ENCODE data around the gene PSTPIP1. TPM values are rescaled to one million over a fixed set of nuclear protein-coding genes. Genes with fewer than 3 reads are reported as not detected.

Gene PSTPIP1
- total RNA-seq, 4 donors from 2014 or later, result 7.7 to 11.8 (median 8.1) TPM

- no peaks in the 10 kb centered on the region for H3K36me3 ChIP-seq
- DNase-seq (ENCODE audit: extremely low spot score), result no peak
- H3K9me3 ChIP-seq, result no peaks in the 10 kb centered on the region
- 69% methylated on average over 5 of the region's 6 CpGs for WGBS
- intact Hi-C loops (cut with DNase I), result no loop called here
- TF ChIP-seq EP300 (IDR thresholded peaks at IDR 0.05) (no peak), POLR2AphosphoS5 (IDR thresholded peaks at IDR 0.05) (no peak), CTCF (IDR thresholded peaks at IDR 0.05) (no peak), POLR2A (IDR thresholded peaks at IDR 0.05; ENCODE audit: low read depth) (no peak)
- no peak overlapping the region for H3K27ac ChIP-seq (replicated peaks in 1 of 4)
- no peak overlapping the region for H3K4me3 ChIP-seq
- H3K4me1 ChIP-seq, result peaks cover 0 to 9% (median 5%) of the 10 kb centered on the region in 4 donors
- H3K27me3 ChIP-seq, result no peaks in the 10 kb centered on the region
Observed at GRCh38 chr15:77013776-77014131, 18.8 kb downstream of the PSTPIP1 start.

- no peak overlapping the region for H3K4me3 ChIP-seq
- no peaks in the 10 kb centered on the region for H3K27me3 ChIP-seq
- intact Hi-C loops (cut with DNase I), result no loop called here
- TF ChIP-seq POLR2AphosphoS5 (IDR thresholded peaks at IDR 0.05), result no peak
- no peak overlapping the region for H3K27ac ChIP-seq (replicated peaks in 1 of 4)
- H3K9me3 ChIP-seq, result no peaks in the 10 kb centered on the region
- no peaks in the 10 kb centered on the region for H3K36me3 ChIP-seq
- WGBS, result 85% methylated on average over 14 of the region's 23 CpGs
- peaks cover 0 to 9% (median 5%) of the 10 kb centered on the region in 4 donors for H3K4me1 ChIP-seq
- DNase-seq (ENCODE audit: extremely low spot score), result no peak
Observed at GRCh38 chr15:77014132-77015081, 19.5 kb downstream of the PSTPIP1 start.

GRCh38 chr15:77015646-77016320 lies 20.9 kb downstream of the PSTPIP1 start:
- H3K4me1 ChIP-seq, result peaks cover 0 to 9% (median 5%) of the 10 kb centered on the region in 4 donors
- TF ChIP-seq CTCF (IDR thresholded peaks at IDR 0.05) (no peak), POLR2A (IDR thresholded peaks at IDR 0.05; ENCODE audit: low read depth) (no peak), POLR2AphosphoS5 (IDR thresholded peaks at IDR 0.05) (no peak), EP300 (IDR thresholded peaks at IDR 0.05) (no peak)
- H3K27ac ChIP-seq (replicated peaks in 1 of 4), result no peak overlapping the region
- H3K36me3 ChIP-seq, result no peaks in the 10 kb centered on the region
- H3K9me3 ChIP-seq, result no peaks in the 10 kb centered on the region
- 65% methylated on average over 10 of the region's 21 CpGs for WGBS
- H3K27me3 ChIP-seq, result no peaks in the 10 kb centered on the region
- DNase-seq (ENCODE audit: extremely low spot score), result no peak
- intact Hi-C loops (cut with DNase I), result no loop called here
- no peak overlapping the region for H3K4me3 ChIP-seq

- DNase-seq (ENCODE audit: extremely low spot score), result no peak
- 60% methylated on average over 1 of the region's 3 CpGs for whole genome bisulfite sequencing
- H3K4me1 ChIP-seq, result peaks cover 0 to 9% (median 5%) of the 10 kb centered on the region in 4 donors
- TF ChIP-seq EP300 (IDR thresholded peaks at IDR 0.05), result no peak
- TF ChIP-seq CTCF (IDR thresholded peaks at IDR 0.05), result no peak
- no peak for TF ChIP-seq POLR2A (IDR thresholded peaks at IDR 0.05; ENCODE audit: low read depth)
- TF ChIP-seq POLR2AphosphoS5 (IDR thresholded peaks at IDR 0.05), result no peak
- intact Hi-C loops (cut with DNase I), result no loop called here
- no peaks in the 10 kb centered on the region for H3K36me3 ChIP-seq
- H3K27me3 ChIP-seq, result no peaks in the 10 kb centered on the region
- H3K9me3 ChIP-seq, result no peaks in the 10 kb centered on the region
- H3K4me3 ChIP-seq, result no peak overlapping the region
- no peak overlapping the region for H3K27ac ChIP-seq (replicated peaks in 1 of 4)
Observed at GRCh38 chr15:77016321-77016695, 21.4 kb downstream of the PSTPIP1 start.

- intact Hi-C loops (cut with DNase I), result no loop called here
- TF ChIP-seq CTCF (IDR thresholded peaks at IDR 0.05) (no peak), POLR2A (IDR thresholded peaks at IDR 0.05; ENCODE audit: low read depth) (no peak), POLR2AphosphoS5 (IDR thresholded peaks at IDR 0.05) (no peak), EP300 (IDR thresholded peaks at IDR 0.05) (no peak)
- Histone ChIP-seq H3K27me3 (no peaks in the 10 kb centered on the region), H3K4me1 (peaks cover 4 to 9% (median 6%) of the 10 kb centered on the region in 4 donors), H3K27ac (replicated peaks in 1 of 4) (no peak overlapping the region), H3K36me3 (no peaks in the 10 kb centered on the region), H3K4me3 (no peak overlapping the region), H3K9me3 (no peaks in the 10 kb centered on the region)
- no peak for DNase-seq (ENCODE audit: extremely low spot score)
- 100% methylated on average over 3 of the region's 7 CpGs for whole genome bisulfite sequencing
Observed at GRCh38 chr15:77017091-77017660, 22.2 kb downstream of the PSTPIP1 start.
